Measurements from ENCODE around the gene ANKMY1. TPM values are rescaled to one million over a fixed set of nuclear protein-coding genes. Genes with fewer than 3 reads are reported as not detected.

ANKMY1 gene
- total and polyA plus RNA-seq, 4 donors, result 9.3 to 34.8 (median 14.8) TPM

DNA sequence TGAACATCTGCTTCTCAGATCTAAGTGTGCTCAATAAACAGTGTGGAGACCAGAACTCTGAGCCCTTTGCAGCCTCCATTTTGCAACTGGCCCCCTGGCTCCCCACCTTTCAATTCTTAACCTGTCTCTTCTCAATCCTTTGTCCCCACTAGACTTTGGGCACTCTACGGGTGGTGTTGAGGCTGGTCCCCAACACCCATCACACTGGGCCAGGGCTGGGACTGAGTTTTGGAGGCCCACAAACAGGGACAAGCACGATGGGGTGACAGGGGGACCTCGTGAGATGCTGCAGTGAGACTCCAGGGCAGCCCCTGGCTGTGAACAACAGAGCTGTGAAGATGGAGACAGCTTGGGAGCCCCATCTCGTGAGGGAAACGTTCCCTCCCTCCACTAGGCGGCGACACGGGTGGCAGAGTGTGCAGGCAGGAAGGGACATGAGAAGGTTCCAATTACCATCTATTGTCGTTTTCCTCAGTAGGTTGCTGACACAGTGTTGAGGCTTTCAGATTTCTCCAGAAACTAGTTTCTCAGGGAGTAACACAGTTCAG is 1.2 kb downstream of the ANKMY1 start:
- DNase-seq (peak in 2 of 3 donors; percentile 28 to 46), ATAC-seq (ENCODE audit: insufficient read depth, low FRiP score) (no peak)
- no peak overlapping the region for H3K4me3 ChIP-seq
- TF ChIP-seq, protein P1, sequence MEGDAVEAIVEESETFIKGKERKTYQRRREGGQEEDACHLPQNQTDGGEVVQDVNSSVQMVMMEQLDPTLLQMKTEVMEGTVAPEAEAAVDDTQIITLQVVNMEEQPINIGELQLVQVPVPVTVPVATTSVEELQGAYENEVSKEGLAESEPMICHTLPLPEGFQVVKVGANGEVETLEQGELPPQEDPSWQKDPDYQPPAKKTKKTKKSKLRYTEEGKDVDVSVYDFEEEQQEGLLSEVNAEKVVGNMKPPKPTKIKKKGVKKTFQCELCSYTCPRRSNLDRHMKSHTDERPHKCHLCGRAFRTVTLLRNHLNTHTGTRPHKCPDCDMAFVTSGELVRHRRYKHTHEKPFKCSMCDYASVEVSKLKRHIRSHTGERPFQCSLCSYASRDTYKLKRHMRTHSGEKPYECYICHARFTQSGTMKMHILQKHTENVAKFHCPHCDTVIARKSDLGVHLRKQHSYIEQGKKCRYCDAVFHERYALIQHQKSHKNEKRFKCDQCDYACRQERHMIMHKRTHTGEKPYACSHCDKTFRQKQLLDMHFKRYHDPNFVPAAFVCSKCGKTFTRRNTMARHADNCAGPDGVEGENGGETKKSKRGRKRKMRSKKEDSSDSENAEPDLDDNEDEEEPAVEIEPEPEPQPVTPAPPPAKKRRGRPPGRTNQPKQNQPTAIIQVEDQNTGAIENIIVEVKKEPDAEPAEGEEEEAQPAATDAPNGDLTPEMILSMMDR (IDR thresholded peaks at IDR 0.05; ENCODE audit: control extremely low read depth, extremely low read depth), result no peak
- peaks cover 9 to 27% (median 16%) of the 10 kb centered on the region in 5 donors for H3K4me1 ChIP-seq (ENCODE audit: control insufficient read depth in 5 of 5, insufficient read depth in 5 of 5, low read length in 5 of 5)
- 53 to 70% methylated on average over 9 of the region's 9 CpGs for WGBS, 2 donors
- H3K9ac ChIP-seq (ENCODE audit: insufficient read depth in 1 of 2, low read length in 2 of 2), result no peak overlapping the region
- H3K27me3 ChIP-seq (ENCODE audit: control insufficient read depth in 3 of 3, insufficient read depth in 3 of 3, low read length in 2 of 3), result no peaks in the 10 kb centered on the region
- no peaks in the 10 kb centered on the region for H3K9me3 ChIP-seq (ENCODE audit: control insufficient read depth in 4 of 4, insufficient read depth in 3 of 4, low read length in 3 of 4)
- H3K27ac ChIP-seq (ENCODE audit: low read depth in 1 of 2, low read length in 1 of 2), result no peak overlapping the region
- peaks cover 0 to 14% (median 4%) of the 10 kb centered on the region in 4 donors for H3K36me3 ChIP-seq (ENCODE audit: control insufficient read depth in 4 of 4, insufficient read depth in 4 of 4, low read length in 4 of 4)

DNA sequence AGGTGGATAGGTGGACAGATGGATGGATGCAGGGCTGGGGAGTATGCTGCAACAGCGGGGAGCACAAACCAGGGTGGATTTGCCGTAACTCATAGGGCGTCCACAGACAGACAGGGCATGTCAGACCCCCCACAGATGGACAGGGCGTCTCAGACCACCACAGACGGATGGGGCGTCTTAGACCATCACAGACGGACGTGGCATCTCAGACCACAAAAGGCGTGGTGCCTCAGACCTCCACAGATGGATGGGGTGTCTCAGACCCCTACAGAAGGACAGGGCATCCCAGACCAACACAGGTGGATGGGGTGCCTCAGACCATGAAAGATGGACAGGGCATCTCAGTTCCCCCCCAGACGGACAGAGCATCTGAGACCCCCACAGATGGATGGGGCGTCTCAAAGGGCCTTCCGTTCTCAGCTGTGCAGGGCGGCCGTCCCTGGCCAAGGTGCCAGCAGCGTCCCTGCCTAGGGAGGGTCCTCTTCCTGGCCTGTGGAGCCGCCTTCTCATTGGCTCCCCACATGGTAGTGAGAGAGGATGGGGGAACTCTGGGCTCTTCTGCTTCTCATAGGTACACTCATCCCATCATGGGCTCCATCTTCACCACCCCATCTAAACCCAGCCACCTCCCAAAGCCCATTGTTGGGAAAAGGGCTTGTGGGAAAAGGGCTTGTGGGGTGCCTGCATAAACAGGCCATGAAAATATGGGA is 2.1 kb downstream of the ANKMY1 start:
- WGBS, 2 donors, result 92 to 96% methylated on average over 16 of the region's 16 CpGs
- DNase-seq, result no peak
- Histone ChIP-seq H3K27ac (ENCODE audit: low read depth in 1 of 2, low read length in 1 of 2) (no peak overlapping the region), H3K27me3 (ENCODE audit: control insufficient read depth in 3 of 3, insufficient read depth in 3 of 3, low read length in 2 of 3) (no peaks in the 10 kb centered on the region), H3K9ac (ENCODE audit: insufficient read depth in 1 of 2, low read length in 2 of 2) (no peak overlapping the region), H3K9me3 (ENCODE audit: control insufficient read depth in 4 of 4, insufficient read depth in 3 of 4, low read length in 3 of 4) (peaks cover 0 to 2% (median 0%) of the 10 kb centered on the region in 4 donors), H3K4me3 (no peak overlapping the region), H3K4me1 (ENCODE audit: control insufficient read depth in 5 of 5, insufficient read depth in 5 of 5, low read length in 5 of 5) (peaks cover 8 to 22% (median 16%) of the 10 kb centered on the region in 5 donors), H3K36me3 (ENCODE audit: control insufficient read depth in 4 of 4, insufficient read depth in 4 of 4, low read length in 4 of 4) (peaks cover 6 to 17% (median 10%) of the 10 kb centered on the region in 4 donors)
- TF ChIP-seq, protein P1 (IDR thresholded peaks at IDR 0.05; ENCODE audit: control extremely low read depth, extremely low read depth), result no peak
- ATAC-seq (ENCODE audit: insufficient read depth, low FRiP score), result no peak

DNA sequence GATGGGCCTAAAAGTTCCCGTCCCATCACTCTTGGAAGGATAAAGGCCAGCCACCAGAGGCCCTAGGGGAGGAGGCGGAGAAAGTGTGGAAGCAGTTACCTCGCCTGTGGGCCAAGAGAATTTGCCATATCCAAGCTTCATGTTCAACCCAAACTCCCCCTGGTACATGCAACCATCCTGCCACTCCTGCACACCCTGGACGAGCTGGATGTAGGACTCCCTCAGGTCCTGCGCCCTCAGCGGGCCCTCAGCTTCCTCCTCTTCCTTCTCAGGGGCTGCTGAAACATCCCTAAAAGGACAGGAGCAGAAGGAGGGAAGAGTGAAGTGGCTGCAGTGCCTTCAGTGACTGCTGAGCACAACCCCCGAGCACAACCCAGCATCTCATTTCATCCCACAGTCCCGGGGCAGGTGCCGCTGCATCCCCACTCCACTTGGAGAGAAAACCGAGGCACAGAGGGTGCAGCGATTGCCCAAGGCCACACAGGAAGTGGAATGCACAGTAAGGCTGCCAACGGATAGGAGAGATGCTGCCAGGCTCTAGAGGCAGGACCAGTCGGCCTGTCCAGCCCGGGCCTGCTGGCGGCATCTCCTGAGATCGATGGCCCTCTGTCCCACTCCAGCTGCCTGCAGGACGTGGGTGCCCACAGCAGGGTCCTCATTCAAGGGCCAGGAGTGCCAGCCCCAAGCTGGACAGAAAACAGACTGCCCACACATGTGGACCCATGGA is 2.9 kb downstream of the ANKMY1 start:
- peaks cover 8 to 17% (median 10%) of the 10 kb centered on the region in 4 donors for H3K36me3 ChIP-seq (ENCODE audit: control insufficient read depth in 4 of 4, insufficient read depth in 4 of 4, low read length in 4 of 4)
- no peak for ATAC-seq (ENCODE audit: insufficient read depth, low FRiP score)
- no peak overlapping the region for H3K4me3 ChIP-seq
- no peak overlapping the region for H3K27ac ChIP-seq (ENCODE audit: low read depth in 1 of 2, low read length in 1 of 2)
- TF ChIP-seq, protein P1 (IDR thresholded peaks at IDR 0.05; ENCODE audit: control extremely low read depth, extremely low read depth), result no peak
- no peak overlapping the region for H3K9ac ChIP-seq (ENCODE audit: insufficient read depth in 1 of 2, low read length in 2 of 2)
- peaks cover 8 to 20% (median 14%) of the 10 kb centered on the region in 5 donors for H3K4me1 ChIP-seq (ENCODE audit: control insufficient read depth in 5 of 5, insufficient read depth in 5 of 5, low read length in 5 of 5)
- no peak for DNase-seq
- H3K27me3 ChIP-seq (ENCODE audit: control insufficient read depth in 3 of 3, insufficient read depth in 3 of 3, low read length in 2 of 3), result no peaks in the 10 kb centered on the region
- peaks cover 0 to 3% (median 0%) of the 10 kb centered on the region in 4 donors for H3K9me3 ChIP-seq (ENCODE audit: control insufficient read depth in 4 of 4, insufficient read depth in 3 of 4, low read length in 3 of 4)
- WGBS, 2 donors, result 94 to 95% methylated on average over 17 of the region's 17 CpGs
